ENCODE results near the gene DOK5.
"Not testable (repeated sequence)": the region's sequence is repeated elsewhere in the genome, so short reads cannot be mapped to it uniquely, and the experiment has no call there.

The DOK5 gene

GRCh38 chr20:54475334-54476168, at the start of gene DOK5:
TSS of gene DOK5 (plus strand) at chr20:54475593. CDS start at chr20:54475947, 354 bp downstream.
- no peak for DNase-seq

GRCh38 chr20:54429364-54429763, 46.0 kb upstream of the DOK5 start:
- no peak for DNase-seq

GRCh38 chr20:54431156-54431944, 44.0 kb upstream of the DOK5 start:
- DNase-seq: no peak

- DNase-seq: no peak
Measured at GRCh38 chr20:54432966-54433365, 42.4 kb upstream of the DOK5 start.

- DNase-seq: no peak
Measured at GRCh38 chr20:54433636-54434035, 41.8 kb upstream of the DOK5 start.

DNA sequence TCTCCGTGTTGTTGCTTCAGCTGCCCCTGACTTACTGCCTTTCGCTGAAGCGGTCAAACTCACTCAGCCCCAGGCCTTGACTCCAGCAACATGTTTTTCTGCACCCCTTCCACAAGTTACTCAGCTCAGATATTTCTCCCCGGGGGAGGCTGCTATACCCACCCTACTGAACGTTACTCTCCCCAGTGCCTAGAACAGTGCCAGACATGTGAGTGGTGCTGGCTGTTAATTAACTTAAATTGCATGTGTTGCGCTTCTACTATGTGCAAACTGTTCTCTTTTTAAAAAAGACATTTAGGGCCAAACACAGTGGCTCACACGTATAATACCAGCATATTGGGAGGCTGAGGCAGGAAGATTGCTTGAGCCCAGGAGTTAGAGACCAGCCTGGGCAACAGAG, 41.2 kb upstream of the DOK5 start:
- no peak for DNase-seq

- DNase-seq: no peak
Measured at GRCh38 chr20:54435015-54435414, 40.4 kb upstream of the DOK5 start.

- DNase-seq: not testable (repeated sequence)
Measured at GRCh38 chr20:54436410-54436809, 39.0 kb upstream of the DOK5 start.

DNA sequence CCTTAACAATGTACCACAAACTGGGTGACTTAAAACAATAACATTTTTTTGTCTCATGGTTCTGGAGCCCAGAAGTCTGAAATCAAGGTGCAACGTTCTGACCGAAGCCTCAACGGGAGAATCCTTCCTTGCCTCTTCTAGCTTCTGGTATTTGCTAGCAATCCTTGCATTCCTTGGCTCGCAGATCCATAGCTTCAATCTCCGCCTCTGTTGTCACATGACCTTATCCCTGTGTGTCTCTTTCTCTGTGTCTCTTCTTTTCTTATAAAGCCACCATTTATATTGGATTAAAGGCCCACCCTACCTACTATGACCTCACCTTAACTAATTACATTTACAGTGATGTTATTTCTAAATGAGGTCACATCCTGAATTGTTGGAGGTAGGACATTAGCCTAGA, 37.2 kb upstream of the DOK5 start:
- no peak for DNase-seq

DNA sequence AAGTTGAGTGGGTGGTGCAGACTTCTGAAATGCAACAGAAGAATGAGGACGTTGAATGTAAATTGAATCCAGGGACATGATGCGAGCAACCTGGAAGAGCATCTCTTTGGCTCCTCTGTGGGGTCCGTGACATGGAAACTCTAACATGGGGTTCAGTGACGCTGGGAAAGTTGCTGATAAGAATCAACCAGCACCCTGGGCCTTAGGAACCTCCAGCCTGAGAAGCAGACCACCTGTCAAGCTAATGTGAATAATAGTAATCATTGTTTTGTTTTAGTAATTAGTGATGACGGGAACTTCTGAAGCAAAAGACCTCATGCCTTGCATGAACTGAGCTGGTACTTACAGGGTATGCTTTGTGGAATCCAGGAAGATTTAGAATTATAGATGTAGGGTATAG, 25.2 kb upstream of the DOK5 start:
- no peak for DNase-seq

DNA sequence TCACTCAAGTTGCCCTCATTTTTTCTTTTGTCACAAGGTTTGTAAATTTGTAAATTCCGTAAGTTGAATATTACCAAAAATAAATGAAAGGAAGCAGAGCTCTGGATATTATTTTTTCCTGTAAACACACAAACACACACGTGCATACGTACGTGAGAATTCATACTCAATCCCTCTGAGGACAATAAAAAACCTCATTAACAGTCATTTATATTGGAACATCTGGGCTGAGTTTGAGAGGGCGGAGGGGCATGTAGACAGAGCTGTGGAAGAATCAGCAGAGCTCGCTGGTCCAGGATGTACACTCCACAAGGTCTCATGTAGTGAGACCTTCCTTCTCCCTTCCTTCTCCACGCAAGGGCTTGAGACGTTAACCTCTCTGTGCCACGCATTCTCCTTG, 24.2 kb upstream of the DOK5 start:
- no peak for DNase-seq

- no peak for DNase-seq
Measured at GRCh38 chr20:54452277-54452676, 23.1 kb upstream of the DOK5 start.

- DNase-seq: no peak
Measured at GRCh38 chr20:54454982-54455381, 20.4 kb upstream of the DOK5 start.

- no peak for DNase-seq
Measured at GRCh38 chr20:54456423-54456822, 19.0 kb upstream of the DOK5 start.

DNA sequence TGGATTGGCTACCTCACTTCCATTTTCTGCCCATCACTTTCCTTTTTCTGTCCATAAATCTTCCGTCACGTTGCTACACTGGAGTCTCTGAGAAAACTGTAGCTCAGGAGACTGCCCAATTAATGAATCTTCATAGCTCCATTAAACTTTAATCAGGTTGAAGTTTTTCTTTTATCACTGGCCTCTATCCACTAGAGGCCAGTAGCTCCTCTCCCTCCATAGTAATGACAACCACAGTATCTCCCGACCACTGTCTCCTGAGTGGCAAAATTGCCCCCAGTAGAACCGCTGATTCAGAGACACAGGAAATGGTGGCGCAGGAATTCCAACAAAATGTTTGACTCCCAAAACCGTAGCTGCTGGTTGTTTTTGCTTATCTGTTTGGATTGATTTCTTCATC, 18.4 kb upstream of the DOK5 start:
- DNase-seq: no peak

- no peak for DNase-seq
Measured at GRCh38 chr20:54458219-54458618, 17.2 kb upstream of the DOK5 start.

DNA sequence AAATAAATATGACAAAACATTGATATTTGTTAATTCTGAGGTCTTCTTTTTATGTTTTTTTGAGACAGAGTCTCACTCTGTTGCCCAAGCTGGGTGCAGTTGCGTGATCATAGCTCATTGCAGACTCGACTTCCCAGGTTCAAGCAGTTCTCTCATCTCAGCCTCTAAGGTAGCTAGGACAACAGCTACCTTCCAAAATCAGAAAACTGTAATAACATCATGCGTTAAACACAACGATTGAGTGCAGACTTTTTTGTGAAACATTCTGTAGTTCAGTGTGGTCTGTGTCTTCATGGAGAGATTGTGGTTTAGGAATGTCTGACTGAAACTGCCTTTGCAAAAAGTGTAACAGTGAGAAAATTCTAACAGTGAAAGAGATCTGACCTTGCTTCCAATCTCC, 16.1 kb upstream of the DOK5 start:
- no peak for DNase-seq

DNA sequence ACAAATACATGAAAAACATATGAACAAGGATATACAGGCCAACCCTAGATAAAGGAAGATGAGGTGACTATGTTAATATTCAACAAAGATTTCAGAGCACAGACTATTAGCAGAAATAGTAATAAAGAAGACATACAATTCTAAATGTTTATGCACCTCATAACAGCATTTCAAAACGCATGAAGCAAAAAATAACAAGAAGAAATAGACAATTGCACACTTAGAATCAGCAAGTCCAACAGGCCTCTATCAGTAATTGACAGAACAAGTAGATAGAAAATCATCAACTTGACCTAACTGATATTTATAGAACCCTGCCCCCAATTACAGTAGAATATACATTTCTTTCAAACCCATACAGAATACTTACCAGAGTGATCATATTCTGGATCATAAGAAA, 11.4 kb upstream of the DOK5 start:
- no peak for DNase-seq

DNA sequence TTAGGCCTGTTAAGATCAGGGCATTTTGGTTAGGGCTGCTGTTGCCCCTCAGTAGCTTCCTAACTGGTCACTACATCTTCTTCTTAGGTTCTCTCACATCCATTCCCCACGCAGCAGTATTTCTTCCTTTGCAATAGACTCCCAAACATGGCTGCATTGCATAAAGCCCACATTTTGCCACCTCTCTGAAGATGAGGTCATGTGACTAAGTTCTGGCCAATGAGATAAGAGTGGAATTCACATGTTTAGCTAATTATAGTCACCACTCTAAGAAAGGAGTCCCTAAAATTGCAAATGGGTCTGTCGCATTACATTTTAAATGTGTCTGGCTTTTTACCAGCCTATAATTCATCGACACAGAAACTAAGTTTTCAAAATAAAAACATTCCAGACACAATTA, 9.3 kb upstream of the DOK5 start:
- no peak for DNase-seq

GRCh38 chr20:54467622-54468021, 7.8 kb upstream of the DOK5 start:
- DNase-seq: no peak

GRCh38 chr20:54468082-54468481, 7.3 kb upstream of the DOK5 start:
- no peak for DNase-seq

DNA sequence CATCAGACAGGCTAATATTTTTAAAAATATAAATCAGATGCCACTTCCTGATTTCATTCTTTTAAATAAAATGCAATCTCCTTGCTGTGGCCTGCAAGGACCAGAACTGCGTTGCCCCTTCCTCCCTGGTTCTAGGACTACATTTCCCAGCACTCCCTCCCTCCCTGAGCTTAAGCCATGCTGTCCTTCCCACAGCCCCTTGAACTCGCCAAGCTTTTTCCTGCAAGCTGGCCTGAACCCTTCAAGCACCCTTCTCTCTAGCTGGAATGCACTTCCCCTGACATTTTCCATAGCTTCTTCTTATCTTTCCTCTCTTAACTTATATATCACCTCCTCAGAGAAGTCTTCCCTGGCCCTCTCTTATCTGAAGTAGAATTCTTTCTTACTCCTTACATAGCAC, 6.1 kb upstream of the DOK5 start:
- no peak for DNase-seq

- no peak for DNase-seq
Measured at GRCh38 chr20:54469952-54470351, 5.4 kb upstream of the DOK5 start.

DNA sequence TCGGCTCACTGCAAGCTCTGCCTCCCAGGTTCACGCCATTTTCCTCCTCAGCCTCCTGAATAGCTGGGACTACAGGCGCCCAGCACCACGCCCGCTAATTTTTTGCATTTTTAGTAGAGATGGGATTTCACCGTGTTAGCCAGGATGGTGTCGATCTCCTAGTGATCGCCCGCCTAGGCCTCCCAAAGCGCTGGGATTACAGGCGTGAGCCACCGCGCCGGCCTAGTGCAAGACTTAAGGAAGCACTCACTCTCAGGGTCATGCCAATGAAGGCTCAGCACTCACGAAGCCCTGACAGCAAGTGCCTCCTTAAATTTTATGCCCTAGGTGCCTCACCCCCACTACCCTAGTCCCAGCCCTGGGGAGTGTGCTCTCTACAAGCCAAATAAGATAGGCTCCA, 4.7 kb upstream of the DOK5 start:
- DNase-seq: no peak
